H4 (cell line): ENCODE measurements around the gene SUSD4. TPM values are rescaled to one million over a fixed set of nuclear protein-coding genes. Genes with fewer than 3 reads are reported as not detected.
"Not testable (repeated sequence)": the region's sequence is repeated elsewhere in the genome, so short reads cannot be mapped to it uniquely, and the experiment has no call there.

ENCODE experiments used
- DNase-seq: peaks from one replicate; pipeline ENCODE4 v3.0.0-alpha.2; 2015; ENCODE audit warnings: low spot score
- total RNA-seq: library from RNA; depleted of rRNA; stranded (reverse); fragments of >200 nt; shearing (Covaris generic); gene quantifications from 2 replicates; pipeline ENCODE4 v1.2.3, GENCODE V29; 2014; rRNA removed

Gene SUSD4, protein sequence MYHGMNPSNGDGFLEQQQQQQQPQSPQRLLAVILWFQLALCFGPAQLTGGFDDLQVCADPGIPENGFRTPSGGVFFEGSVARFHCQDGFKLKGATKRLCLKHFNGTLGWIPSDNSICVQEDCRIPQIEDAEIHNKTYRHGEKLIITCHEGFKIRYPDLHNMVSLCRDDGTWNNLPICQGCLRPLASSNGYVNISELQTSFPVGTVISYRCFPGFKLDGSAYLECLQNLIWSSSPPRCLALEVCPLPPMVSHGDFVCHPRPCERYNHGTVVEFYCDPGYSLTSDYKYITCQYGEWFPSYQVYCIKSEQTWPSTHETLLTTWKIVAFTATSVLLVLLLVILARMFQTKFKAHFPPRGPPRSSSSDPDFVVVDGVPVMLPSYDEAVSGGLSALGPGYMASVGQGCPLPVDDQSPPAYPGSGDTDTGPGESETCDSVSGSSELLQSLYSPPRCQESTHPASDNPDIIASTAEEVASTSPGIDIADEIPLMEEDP
- 0.14 and 0.99 TPM in 2 replicates for total RNA-seq

DNA sequence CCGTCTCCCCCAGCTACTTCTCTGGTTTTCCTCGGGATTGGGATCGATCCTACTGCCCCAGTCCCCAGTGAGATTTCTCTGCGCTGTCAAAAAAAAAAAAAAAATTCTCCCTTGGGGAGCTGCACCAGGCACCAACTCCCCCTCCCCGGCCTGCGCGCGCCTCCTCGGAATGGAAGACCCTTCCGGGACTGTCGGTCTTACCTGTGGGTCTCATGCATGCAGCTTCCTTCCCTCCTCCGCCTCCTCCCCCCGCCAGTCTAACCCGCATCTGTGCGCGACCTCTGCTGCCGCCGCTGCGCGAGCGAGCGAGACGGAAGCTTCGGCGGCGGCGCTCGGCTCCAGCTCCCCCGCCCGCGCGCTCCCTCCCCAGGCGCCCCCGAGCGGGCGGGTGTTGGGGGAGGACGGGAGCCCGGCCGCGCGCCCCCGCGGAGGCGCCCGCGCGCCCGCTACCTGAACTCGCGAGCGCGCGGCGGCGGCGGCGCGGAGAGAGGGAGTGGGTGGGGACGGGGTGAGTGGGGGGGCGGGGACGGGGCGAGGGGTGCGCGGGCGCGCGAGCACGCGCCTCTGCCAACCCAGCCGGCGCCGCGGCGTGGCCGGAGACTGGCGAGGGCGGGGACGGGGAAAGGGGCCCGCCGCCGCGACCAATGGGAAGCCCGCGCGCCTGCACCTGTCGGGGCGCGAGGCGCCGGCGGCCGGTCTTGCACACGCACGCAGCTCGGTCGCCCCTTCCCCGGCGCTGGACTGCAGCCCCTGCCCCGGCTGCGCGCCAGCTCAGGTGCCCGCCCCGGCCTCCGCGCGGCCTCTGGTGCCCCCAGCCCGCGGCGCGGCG lies at the start of gene SUSD4:
Gene SUSD4 (minus strand): TSS at position 321 of the 829 bp plus-strand sequence. CDS start 751 bp downstream, outside the sequence.
- DNase-seq, result no peak

DNA sequence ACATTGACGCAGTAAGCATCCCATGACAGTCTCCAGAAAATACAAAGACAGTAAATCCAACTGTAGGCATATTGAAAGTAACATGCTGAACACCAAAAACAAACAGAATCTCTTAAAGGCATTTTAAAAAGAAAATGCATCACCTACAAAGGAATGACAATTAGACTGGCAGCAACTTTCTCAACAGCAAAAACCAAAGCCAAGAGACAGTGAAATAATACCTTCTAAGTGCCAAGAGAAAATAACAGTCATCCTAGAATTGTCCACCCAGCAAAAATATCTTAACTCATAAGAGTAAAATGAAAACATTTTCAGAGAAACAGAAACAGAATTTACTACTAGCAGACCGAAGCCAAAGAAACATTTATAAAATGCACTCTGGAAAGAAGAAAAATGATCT lies 49.2 kb upstream of the SUSD4 start:
- DNase-seq, result no peak

DNA sequence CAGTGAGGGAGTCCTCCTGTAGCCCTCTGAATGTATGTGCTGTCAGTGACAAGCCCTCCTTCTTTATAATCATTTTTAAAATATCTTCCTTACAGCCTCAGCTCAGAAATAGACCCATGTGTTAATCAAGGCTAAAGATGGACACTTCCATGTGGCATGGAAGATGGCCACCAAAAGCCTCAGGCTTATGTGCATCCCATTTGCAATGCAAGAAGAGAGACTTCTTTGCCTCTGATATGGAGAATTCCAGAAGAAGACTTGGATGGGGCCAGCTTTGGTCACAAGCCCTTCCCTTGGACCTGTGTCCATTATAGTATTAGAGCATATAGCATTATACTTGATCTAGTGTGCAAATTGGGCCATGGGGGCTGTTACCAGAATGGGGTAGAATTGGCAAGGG lies 47.7 kb upstream of the SUSD4 start:
- DNase-seq, result no peak

DNA sequence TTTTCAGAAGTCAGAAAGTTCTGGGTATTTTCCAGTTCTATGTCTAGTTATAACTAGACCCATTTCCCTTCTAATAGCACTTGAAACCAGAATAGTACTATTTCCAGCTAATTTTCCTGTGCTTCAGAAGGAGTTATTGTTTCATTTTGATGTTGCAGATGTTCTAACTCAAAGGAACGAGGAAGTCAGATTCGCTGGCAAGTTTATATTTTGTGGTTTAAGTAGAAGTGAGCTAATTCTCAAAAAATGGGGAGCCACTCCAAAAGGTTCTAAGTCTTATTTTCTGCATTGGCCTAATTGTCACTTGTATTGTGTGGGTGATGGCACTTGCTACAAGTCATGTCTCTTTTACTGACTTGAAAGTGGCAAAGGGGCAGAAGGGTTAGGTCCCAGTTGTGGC lies 47.3 kb upstream of the SUSD4 start:
- peak; percentile 52 for DNase-seq

DNA sequence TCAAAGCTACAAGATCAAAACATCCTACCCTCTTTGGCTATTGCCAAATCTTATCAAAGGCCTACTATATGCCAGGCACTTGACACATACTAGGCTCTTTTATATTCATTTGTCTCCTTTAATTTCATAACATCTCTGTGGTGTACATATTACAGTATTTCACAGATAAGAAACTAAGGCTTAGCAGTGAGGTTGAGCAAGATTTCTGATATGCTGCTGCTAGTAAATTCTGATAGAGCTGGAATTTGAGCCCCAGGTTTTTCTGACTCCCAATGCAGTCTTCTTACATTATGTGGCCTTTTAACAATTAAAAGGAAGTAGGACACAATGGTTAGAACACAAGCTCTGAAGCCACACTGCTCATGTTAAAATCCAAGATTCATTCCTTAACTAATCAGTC lies 46.1 kb upstream of the SUSD4 start:
- DNase-seq, result no peak

DNA sequence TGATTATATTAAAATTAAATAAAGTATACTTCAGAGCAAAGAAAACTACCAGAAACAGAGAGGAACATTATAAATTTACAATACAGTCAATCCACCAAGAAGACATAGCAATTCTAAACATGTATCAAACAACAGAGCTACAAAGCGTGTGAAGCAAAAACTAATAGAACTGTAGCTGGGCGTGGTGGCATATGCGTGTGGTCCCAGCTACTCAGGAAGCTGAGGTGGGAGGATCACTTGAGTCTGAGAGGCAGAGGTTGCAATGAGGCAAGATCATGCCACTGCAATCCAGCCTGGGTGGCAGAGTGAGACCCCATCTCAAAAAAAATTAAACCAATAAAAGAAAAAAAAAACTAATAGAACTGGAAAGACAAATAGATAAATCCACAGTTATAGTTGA lies 41.5 kb upstream of the SUSD4 start:
- no peak for DNase-seq

DNA sequence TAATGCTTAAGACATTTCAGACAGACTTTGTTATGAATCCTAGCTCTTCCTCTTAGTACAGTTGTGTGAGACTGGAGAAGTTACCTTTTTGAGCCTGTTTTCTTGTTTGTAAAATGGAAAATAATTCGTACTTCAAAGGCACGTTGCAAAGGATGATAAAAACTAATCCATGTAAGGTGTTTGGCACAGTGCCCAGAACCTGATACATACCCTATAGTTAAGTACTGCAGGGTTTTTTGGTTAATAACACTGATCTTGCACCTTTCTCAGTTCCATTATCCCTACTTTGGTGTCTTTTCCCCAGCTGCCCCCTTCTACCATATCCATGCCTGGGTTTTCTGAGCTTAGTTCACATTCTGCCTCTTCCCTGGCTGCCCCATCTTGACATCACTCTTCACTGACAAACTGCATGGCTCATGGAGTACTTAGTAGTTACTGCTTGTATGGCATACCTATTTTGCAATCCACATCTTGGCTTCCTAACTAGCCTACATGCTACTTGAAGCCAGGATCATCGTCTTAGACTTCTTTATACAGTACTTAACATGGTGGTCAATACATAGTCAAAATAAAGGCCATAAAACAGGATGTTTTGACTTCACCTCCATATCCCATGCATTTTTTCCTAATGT lies 39.3 kb upstream of the SUSD4 start:
- no peak for DNase-seq

DNA sequence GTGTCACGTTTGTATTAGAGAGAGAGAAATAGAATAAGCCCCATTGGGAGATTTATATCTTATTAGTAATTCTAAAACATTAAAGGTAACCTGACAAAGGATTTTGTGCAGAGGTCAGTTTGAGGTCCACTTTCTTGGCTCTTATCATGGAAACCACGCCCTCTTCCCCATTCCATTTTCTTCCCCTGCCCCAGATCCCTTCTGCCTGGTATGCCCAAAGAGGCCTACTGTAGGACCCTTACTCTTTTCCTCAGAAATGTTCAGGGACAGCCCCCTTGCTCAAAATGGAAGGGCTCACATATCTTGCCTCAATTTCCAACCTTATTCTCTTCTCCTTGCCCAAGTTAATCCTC lies 38.8 kb upstream of the SUSD4 start:
- no peak for DNase-seq

DNA sequence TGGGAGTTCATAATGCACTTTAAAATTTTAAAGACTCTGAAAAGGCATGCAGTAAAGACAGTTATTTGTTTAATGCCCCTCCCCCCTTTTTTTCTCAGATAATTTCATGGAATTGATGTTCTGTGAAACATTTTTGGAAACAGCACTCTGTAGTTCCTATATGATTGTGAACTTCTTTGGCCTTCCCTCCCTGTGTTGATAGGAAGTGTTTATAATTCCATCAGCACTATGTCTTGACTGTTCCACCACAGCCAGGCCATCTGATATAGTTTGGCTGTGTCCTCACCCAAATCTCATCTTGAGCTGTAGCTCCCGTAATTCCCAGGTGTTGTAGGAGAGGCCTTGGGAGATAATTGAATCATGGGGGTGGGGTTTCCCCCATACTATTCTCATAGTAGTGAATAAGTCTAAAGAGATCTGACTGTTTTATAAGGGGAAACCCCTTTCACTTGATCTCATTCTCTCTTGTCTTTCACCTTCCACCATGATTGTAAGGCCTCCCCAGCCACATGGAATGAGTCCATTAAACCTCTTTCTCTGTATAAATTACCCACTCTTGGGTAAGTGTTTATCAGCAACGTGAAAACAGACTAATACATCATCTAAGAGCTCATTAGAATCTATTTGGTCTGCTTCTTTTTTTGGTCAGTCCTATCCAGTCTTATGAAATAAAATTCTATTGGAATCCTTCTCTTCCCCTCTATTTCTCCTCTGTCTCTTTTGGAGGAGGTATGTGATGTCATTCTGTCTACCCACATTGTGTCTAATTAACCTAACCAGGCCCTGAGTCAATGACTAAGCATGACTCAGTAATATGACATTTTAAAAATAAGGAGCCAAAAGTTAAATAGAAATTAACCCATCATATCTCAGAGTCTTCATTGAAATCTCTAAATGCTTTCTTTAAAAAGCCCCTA lies 38.2 kb upstream of the SUSD4 start:
- DNase-seq, result peak; percentile 60

DNA sequence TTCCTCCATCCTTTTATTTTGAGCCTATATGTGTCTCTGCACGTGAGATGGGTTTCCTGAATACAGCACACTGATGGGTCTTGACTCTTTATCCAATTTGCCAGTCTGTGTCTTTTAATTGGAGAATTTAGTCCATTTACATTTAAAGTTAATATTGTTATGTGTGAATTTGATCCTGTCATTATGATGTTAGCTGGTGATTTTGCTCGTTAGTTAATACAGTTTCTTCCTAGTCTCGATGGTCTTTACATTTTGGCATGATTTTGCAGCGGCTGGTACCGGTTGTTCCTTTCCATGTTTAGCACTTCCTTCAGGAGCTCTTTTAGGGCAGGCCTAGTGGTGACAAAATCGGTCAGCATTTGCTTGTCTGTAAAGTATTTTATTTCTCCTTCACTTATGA lies 35.4 kb upstream of the SUSD4 start:
- not testable (repeated sequence) for DNase-seq

DNA sequence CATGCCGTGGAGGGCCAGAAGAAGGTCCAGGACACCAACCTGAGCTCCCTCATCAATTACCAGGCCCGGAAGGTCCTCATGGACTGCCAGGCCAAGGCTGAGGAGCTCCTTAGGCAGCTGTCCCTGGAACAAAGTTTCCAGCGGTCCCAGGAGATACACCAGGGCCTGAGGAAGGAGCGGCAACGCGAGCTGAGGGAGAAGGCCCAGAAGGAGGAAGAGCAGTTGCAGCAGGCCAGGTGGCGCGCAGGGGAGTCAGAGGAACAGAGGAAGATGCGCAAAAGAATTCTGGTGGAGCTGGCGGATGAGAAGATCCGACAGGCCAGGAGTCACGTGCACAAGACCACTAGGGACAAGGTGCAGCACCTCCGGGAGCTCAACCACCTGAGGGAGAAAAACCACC lies 30.7 kb upstream of the SUSD4 start:
- DNase-seq, result no peak

DNA sequence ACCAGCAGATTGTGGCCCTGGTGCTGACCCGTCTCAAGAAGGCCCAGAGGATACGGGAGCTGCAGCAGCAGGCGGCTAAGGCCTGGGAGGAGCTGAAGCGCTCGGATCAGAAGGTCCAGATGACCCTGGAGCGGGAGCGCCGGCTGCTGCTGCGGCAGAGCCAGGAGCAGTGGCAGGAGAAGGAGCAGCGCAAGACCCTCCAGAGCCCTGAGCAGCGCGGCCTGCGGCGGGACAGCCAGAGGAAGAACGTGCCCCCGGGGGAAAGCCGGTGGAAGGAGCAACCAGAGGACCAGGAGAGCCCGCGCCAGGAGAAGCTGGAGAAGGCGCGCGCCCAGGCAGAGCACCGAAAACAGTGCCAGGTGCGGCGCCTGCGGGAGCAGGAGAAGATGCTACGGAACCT lies 30.3 kb upstream of the SUSD4 start:
- no peak for DNase-seq

DNA sequence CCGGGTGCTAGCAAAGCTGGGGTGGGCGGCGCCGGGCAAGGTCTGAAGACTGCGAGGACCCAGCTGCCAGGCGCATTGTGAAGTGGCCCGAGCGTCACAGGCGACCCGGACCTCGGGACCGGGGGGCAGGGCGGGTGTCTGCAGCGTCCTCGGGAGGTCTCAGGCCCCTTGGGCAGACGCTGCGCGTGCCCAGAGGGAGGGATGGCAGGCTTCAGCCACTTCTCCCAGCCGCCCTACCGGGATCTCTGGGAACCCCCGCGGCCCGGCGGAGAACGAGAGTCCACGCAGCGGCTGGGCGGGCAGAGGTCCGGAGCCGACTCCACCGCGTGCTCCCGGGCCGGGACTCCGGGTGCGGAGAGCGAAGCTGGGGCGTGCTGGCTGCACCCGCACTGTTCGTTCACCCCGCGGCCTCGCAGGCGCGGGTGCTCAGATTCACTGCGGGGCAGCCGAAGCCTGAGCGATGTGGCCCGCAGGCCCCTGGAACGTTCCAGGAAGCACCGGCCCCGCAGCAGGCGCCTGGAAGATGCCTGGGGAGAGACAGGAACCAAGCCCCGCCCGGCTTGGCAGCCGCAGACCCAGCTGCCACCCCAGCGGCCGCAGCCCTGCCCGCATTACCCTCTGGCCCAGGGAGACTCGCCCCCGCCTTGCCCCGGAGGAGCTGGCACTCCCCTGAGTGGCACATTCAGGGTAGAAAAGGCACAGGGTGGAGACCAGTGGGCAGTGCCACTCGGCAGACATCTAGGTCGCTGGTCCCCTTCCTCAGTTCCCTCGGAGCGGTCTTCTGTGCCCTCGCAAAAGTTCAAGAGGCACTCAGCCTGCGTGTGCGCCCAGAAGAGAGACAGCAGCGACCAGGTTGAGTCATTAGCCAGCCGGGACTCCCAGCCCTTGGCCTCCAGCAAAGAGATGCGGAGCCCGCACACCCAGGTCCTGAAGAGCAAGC lies 29.6 kb upstream of the SUSD4 start, which contains the start of gene CCDC185:
Gene CCDC185 (plus strand): TSS at position 141 of the 940 bp plus-strand sequence. CDS start 61 bp downstream, at position 202.
- no peak for DNase-seq

DNA sequence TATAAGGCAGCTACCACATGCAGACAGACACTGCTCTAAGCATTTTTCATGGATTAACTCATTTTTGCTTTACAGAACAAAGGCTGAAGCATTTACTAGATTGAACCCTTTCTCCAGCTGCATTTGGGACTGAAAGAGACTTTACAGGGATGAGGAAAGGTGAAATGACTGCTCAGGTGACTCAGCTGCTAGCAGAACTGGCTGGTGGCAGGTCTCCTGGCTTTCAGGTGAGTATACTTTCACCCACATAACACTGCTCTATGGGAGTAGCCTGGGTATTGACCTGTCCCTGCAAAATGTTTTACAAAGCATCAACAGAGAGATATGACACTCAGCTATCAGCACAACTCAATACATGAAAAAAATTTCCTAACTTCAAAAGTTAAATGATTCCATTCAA lies 26.6 kb upstream of the SUSD4 start:
- no peak for DNase-seq

DNA sequence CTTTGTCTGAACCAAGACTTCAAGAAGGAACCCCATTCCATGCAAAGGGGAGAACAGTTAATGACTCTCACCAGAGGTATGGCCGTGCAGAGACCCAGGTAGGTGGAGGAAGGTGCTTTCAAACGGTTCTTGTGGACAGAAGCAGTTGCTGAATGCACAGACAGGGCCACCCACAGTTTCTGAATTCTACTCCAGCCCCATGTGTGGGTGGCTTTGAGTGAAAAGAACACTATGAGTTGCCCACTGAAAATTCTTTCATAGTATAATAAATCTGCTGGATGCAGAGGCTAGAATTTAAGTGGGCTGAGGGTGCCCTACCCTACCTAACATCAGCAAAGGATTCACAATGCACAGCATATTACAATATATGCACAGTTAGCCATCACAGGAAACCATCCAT lies 22.0 kb upstream of the SUSD4 start:
- DNase-seq, result no peak

DNA sequence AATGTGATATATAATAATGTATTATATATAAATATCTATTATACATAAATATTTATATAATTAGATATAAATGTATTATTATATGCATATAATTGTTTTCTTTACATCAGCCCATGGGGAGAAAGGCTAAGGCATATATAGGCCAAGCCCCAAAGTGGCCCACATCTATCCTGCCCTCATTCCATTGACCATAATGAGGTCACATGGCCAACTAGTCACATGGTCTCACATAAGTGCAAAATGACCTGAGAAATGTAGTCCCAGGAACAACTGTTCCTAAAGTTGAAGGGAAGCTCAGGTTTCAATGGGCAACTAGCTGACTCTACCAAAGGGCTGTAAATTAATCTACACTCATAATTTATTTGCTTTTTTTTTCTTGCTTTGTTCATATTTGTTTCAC lies 14.8 kb upstream of the SUSD4 start:
- no peak for DNase-seq

DNA sequence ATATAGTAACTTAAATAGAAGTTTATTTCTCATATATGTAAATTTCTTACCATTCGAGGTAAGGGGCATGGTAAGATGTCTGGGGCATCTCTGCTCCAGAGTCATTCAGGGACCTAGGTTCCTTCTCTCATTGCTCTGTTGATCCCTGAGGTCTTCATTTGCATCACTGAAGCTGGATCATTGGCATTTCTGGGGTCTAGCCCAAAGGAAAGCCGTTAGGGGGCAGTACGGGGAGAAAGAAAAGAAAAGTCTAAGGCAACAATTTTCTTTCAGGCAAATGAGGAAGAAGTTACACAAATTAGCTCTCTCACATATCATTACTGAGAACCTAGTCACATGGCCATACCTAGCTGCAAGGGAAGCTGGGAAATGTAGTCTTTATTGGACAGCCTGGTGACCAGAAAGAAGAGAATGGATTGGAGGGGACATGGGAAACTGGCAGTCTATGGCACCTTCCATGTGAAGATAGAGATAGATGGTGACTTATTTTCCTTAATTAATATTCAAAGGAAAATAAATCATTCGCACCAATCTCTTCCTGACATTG lies 10.2 kb upstream of the SUSD4 start:
- no peak for DNase-seq

DNA sequence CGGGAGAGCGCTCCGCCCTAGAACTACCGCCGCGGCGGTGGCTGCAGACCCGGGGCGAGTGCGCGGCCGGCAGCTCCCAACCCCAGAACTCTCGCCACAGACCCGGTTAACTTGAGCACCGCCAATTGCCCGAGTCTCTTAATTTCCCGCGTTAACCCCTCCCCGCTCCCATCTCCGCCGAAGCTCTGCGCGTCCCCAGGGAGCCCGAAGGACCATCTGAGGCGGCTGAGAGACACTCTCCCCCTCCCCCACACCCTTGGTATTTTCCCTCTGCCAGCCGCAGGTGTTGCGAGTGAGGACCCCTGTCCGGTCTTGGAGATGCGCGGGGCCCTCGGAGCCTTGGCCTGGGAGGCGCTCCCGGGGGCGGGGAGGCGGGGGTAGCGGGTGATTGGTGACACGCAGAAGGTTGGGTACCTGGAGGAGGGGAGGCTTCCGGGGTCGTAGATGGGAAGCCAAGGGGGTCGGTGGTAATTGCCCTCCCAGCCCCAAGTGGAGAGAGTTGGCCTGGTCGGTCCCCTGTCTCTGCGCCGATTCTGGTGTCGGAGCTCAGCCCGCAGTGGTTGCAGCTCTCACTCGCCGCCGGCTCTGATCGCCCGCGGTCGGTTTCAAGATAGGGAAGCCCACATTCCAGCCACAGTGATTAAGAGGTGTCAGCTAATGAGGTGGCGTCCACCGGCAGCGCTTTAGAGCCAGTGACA lies 858 bp upstream of the SUSD4 start:
- no peak for DNase-seq
